ENCODE data around the gene CAND2.

GRCh38 chr3:12861611-12862010 is 65.1 kb downstream of the CAND2 start:
- TF ChIP-seq CTCF (IDR thresholded peaks at IDR 0.05) (no peak), POLR2AphosphoS5 (IDR thresholded peaks at IDR 0.05) (no peak), POLR2A (IDR thresholded peaks at IDR 0.05; ENCODE audit: low read depth) (no peak), EP300 (IDR thresholded peaks at IDR 0.05) (no peak)
